Glutamatergic neuron (in vitro differentiated cells): ENCODE measurements around the gene NDC1. TPM values are rescaled to one million over a fixed set of nuclear protein-coding genes. Genes with fewer than 3 reads are reported as not detected.

Source experiments
- DNase-seq: peaks from one replicate; pipeline ENCODE4 v3.0.0; 2022
- H3K27ac Mint-ChIP-seq: one replicate; pipeline ENCODE4 v1.8.0; 2020; ENCODE audit warnings: mild to moderate bottlenecking, mixed read lengths, inconsistent platforms; ENCODE audit not compliant: unreplicated experiment
- H3K27me3 Mint-ChIP-seq: one replicate; pipeline ENCODE4 v1.8.0; 2020; ENCODE audit warnings: mild to moderate bottlenecking, moderate library complexity, mixed read lengths, inconsistent platforms; ENCODE audit not compliant: unreplicated experiment
- H3K36me3 Mint-ChIP-seq: one replicate; pipeline ENCODE4 v1.8.0; 2020; ENCODE audit warnings: mild to moderate bottlenecking, mixed read lengths, inconsistent platforms; ENCODE audit not compliant: unreplicated experiment
- H3K4me1 Mint-ChIP-seq: one replicate; pipeline ENCODE4 v1.8.0; 2020; ENCODE audit warnings: mild to moderate bottlenecking, low read depth, mixed read lengths, inconsistent platforms; ENCODE audit not compliant: unreplicated experiment
- H3K4me3 Mint-ChIP-seq: one replicate; pipeline ENCODE4 v1.8.0; 2020; ENCODE audit warnings: mild to moderate bottlenecking, mixed read lengths, inconsistent platforms; ENCODE audit not compliant: unreplicated experiment
- H3K9me3 Mint-ChIP-seq: one replicate; pipeline ENCODE4 v1.8.0; 2020; ENCODE audit warnings: mild to moderate bottlenecking, moderate library complexity, mixed read lengths, inconsistent platforms; ENCODE audit not compliant: unreplicated experiment
- CTCF ChIP-seq: fragments of 200-600 bp; sonication (generic); IDR thresholded peaks from one replicate; pipeline ENCODE4 v1.5.0; 2021; ENCODE audit not compliant: partially characterized antibody, unreplicated experiment
- total RNA-seq: library from RNA; stranded (reverse); fragmentation: NEBNext Ultra II Directional; extraction: Animal tissue kit (Norgen Biotek cat#: 25700); gene quantifications from one replicate; pipeline ENCODE4 v1.2.1, GENCODE V29; 2021; ENCODE audit not compliant: unreplicated experiment

NDC1 gene
- total RNA-seq, 1 donor from 2014 or later = 10.6 TPM

- peak overlapping the region; percentile 90 for H3K4me3 Mint-ChIP-seq
- no peaks in the 10 kb centered on the region for H3K4me1 Mint-ChIP-seq
- no peak for DNase-seq
- H3K36me3 Mint-ChIP-seq = no peaks in the 10 kb centered on the region
- H3K27me3 Mint-ChIP-seq = peaks cover 5% of the 10 kb centered on the region
- H3K9me3 Mint-ChIP-seq = peaks cover 3% of the 10 kb centered on the region
- H3K27ac Mint-ChIP-seq = peak overlapping the region; percentile 92
- no peak for TF ChIP-seq CTCF
These were observed 518 bp upstream of the NDC1 start for GRCh38 chr1:53838654-53838974.

GRCh38 chr1:53837646-53837923 is 511 bp downstream of the NDC1 start:
- no peak for TF ChIP-seq CTCF
- peaks cover 4% of the 10 kb centered on the region for H3K27me3 Mint-ChIP-seq
- no peak for DNase-seq
- H3K4me3 Mint-ChIP-seq = peak overlapping the region; percentile 90
- peaks cover 3% of the 10 kb centered on the region for H3K9me3 Mint-ChIP-seq
- peak overlapping the region; percentile 65 for H3K27ac Mint-ChIP-seq
- no peaks in the 10 kb centered on the region for H3K36me3 Mint-ChIP-seq
- H3K4me1 Mint-ChIP-seq = no peaks in the 10 kb centered on the region

GRCh38 chr1:53835491-53835890 is 2.6 kb downstream of the NDC1 start:
- TF ChIP-seq CTCF = no peak
- DNase-seq = no peak
- Mint-ChIP-seq H3K4me3 (no peak overlapping the region), H3K9me3 (peaks cover 2% of the 10 kb centered on the region), H3K27ac (no peak overlapping the region), H3K36me3 (no peaks in the 10 kb centered on the region), H3K4me1 (no peaks in the 10 kb centered on the region), H3K27me3 (peaks cover 4% of the 10 kb centered on the region)

- Mint-ChIP-seq H3K4me3 (no peak overlapping the region), H3K9me3 (peaks cover 2% of the 10 kb centered on the region), H3K4me1 (no peaks in the 10 kb centered on the region), H3K27ac (no peak overlapping the region), H3K36me3 (no peaks in the 10 kb centered on the region), H3K27me3 (peaks cover 4% of the 10 kb centered on the region)
- no peak for TF ChIP-seq CTCF
- DNase-seq = no peak
These were observed 3.3 kb downstream of the NDC1 start for GRCh38 chr1:53834776-53835175.

- Mint-ChIP-seq H3K36me3 (no peaks in the 10 kb centered on the region), H3K9me3 (peaks cover 2% of the 10 kb centered on the region), H3K27me3 (peaks cover 4% of the 10 kb centered on the region), H3K4me1 (no peaks in the 10 kb centered on the region), H3K27ac (no peak overlapping the region), H3K4me3 (no peak overlapping the region)
- no peak for TF ChIP-seq CTCF
- no peak for DNase-seq
These were observed 4.7 kb downstream of the NDC1 start for GRCh38 chr1:53833393-53833792.
